Lower lobe of right lung (tissue), 2 donors: ENCODE data around the gene P2RX4. TPM values are rescaled to one million over a fixed set of nuclear protein-coding genes. Genes with fewer than 3 reads are reported as not detected.
A peak's percentile ranks its signal among the peaks of the same experiment; 100 is the strongest.
"Not testable (repeated sequence)": the region's sequence is repeated elsewhere in the genome, so short reads cannot be mapped to it uniquely, and the experiment has no call there.

Experiments used
- ATAC-seq, 2 donors: fragments of 200-7000 bp; cut with Tn5 transposase; one replicate each; pipeline ENCODE4 v1.9.1; 2020 to 2022; ENCODE audit warnings: mild to moderate bottlenecking in 2 of 2, moderate library complexity in 2 of 2
- DNase-seq: peaks from one replicate; pipeline ENCODE4 v3.0.0-alpha.2; 2020
- H3K27ac ChIP-seq: fragments of 200-600 bp; one replicate; pipeline ENCODE4 v1.8.0; 2022
- H3K27me3 ChIP-seq: fragments of 200-600 bp; one replicate; pipeline ENCODE4 v1.8.0; 2022; ENCODE audit warnings: low read depth
- H3K36me3 ChIP-seq: fragments of 200-600 bp; one replicate; pipeline ENCODE4 v1.8.0; 2022; ENCODE audit warnings: mild to moderate bottlenecking
- H3K4me1 ChIP-seq: fragments of 200-600 bp; one replicate; pipeline ENCODE4 v1.8.0; 2022
- H3K4me3 ChIP-seq: fragments of 200-600 bp; one replicate; pipeline ENCODE4 v1.8.0; 2022; ENCODE audit warnings: mild to moderate bottlenecking
- H3K9me3 ChIP-seq: fragments of 200-600 bp; one replicate; pipeline ENCODE4 v1.8.0; 2022
- CTCF ChIP-seq: fragments of 200-600 bp; IDR thresholded peaks from one replicate; pipeline ENCODE4 v1.8.0; 2022; ENCODE audit warnings: antibody characterized with exemption, mild to moderate bottlenecking
- intact Hi-C: fragments of 100-400 bp; cut with DNase I; formaldehyde crosslinking; loops from one replicate; pipeline ENCODE4 v1.11.0; 2022
- long read RNA-seq: library from polyadenylated mRNA; unstranded; transcript quantifications from one replicate; pipeline ENCODE4 v2.0.0, GENCODE V29; 2021
- total RNA-seq: library from RNA; stranded (reverse); fragmentation: NEBNext Ultra II Directional; extraction: Animal tissue kit (Norgen Biotek cat#: 25700); gene quantifications from one replicate; pipeline ENCODE4 v1.2.1, GENCODE V29; 2021
- donor health status: DM: no; HTN: yes; CAD: no; lungs with severe emphysema.

P2RX4 gene
- 65.8 TPM for total RNA-seq
- long read RNA-seq, transcript P2RX4-203 (13 exons, 1,836 nt): minor isoform, 7 of 133 reads
- long read RNA-seq, transcript P2RX4-202 (12 exons, 2,032 nt): major isoform, 90 of 133 reads
- long read RNA-seq, partial matches to known transcripts: 8 of 133 reads
- long read RNA-seq, other reads (novel, unspliced or antisense): 24 of 133 reads

GRCh38 chr12:121209624-121210572, at the start of gene P2RX4:
TSS of gene P2RX4 (plus strand) at chr12:121210129. CDS start at chr12:121210165, 36 bp downstream.
- peak; percentile 92 for DNase-seq
- peak; percentile 41 for TF ChIP-seq CTCF

GRCh38 chr12:121162384-121162783, 47.5 kb upstream of the P2RX4 start:
- intact Hi-C loops: no loop called here
- peaks cover 35% of the 10 kb centered on the region for H3K36me3 ChIP-seq
- no peak overlapping the region for H3K4me3 ChIP-seq
- DNase-seq (no peak), ATAC-seq (no peak)
- no peaks in the 10 kb centered on the region for H3K4me1 ChIP-seq
- peaks cover 6% of the 10 kb centered on the region for H3K9me3 ChIP-seq
- no peaks in the 10 kb centered on the region for H3K27me3 ChIP-seq
- H3K27ac ChIP-seq: no peak overlapping the region
- TF ChIP-seq CTCF: no peak

More at GRCh38 chr12:121209624-121210572, at the start of gene P2RX4:
- no peaks in the 10 kb centered on the region for H3K9me3 ChIP-seq
- H3K36me3 ChIP-seq: peaks cover 5% of the 10 kb centered on the region
- H3K27me3 ChIP-seq: no peaks in the 10 kb centered on the region
- peaks cover 31% of the 10 kb centered on the region for H3K4me1 ChIP-seq
- intact Hi-C loops: no loop called here
- peak; percentile 96 for ATAC-seq
- peak within 1 kb of the TSS; percentile 79 for H3K4me3 ChIP-seq
- peak within 1 kb of the TSS; percentile 95 for H3K27ac ChIP-seq

- Histone ChIP-seq H3K4me1 (no peaks in the 10 kb centered on the region), H3K27ac (no peak overlapping the region), H3K9me3 (peaks cover 4% of the 10 kb centered on the region), H3K36me3 (peaks cover 40% of the 10 kb centered on the region), H3K27me3 (no peaks in the 10 kb centered on the region), H3K4me3 (no peak overlapping the region)
- no peak for DNase-seq
- no peak for TF ChIP-seq CTCF
- intact Hi-C loops: no loop called here
- no peak for ATAC-seq
Observed at GRCh38 chr12:121162985-121163384, 46.9 kb upstream of the P2RX4 start.

- H3K9me3 ChIP-seq, DNase-seq, ATAC-seq, H3K27ac ChIP-seq, H3K27me3 ChIP-seq, H3K4me3 ChIP-seq, H3K4me1 ChIP-seq, intact Hi-C loops: not testable (repeated sequence)
- peaks cover 56% of the 10 kb centered on the region for H3K36me3 ChIP-seq
Observed at GRCh38 chr12:121164839-121165238, 45.1 kb upstream of the P2RX4 start.

GRCh38 chr12:121165316-121165715, 44.6 kb upstream of the P2RX4 start:
- intact Hi-C loops: no loop called here

More at GRCh38 chr12:121165316-121165715, 44.6 kb upstream of the P2RX4 start:
- DNase-seq (no peak), ATAC-seq (no peak)
- peaks cover 61% of the 10 kb centered on the region for H3K36me3 ChIP-seq
- H3K4me1 ChIP-seq: no peaks in the 10 kb centered on the region
- no peak for TF ChIP-seq CTCF
- no peaks in the 10 kb centered on the region for H3K27me3 ChIP-seq
- H3K27ac ChIP-seq: no peak overlapping the region
- no peaks in the 10 kb centered on the region for H3K9me3 ChIP-seq
- H3K4me3 ChIP-seq: no peak overlapping the region
